Ectodermal cell (in vitro differentiated cells): ENCODE results near the gene CHD1L.
A peak's percentile ranks its signal among the peaks of the same experiment; 100 is the strongest.
"Not testable (repeated sequence)": the region's sequence is repeated elsewhere in the genome, so short reads cannot be mapped to it uniquely, and the experiment has no call there.

ENCODE experiments used
- H3K27ac ChIP-seq: 2 replicates; pipeline ENCODE4 v1.7.0; 2013; ENCODE audit warnings: mild to moderate bottlenecking, low read depth, low read length; ENCODE audit not compliant: insufficient read depth, poor library complexity, severe bottlenecking
- H3K27me3 ChIP-seq: 2 replicates; pipeline ENCODE4 v1.7.0; 2013; ENCODE audit warnings: mild to moderate bottlenecking, low read length; ENCODE audit not compliant: insufficient read depth, control insufficient read depth, poor library complexity, severe bottlenecking
- H3K36me3 ChIP-seq: one replicate; pipeline ENCODE4 v1.7.0; 2013; ENCODE audit warnings: low read length; ENCODE audit not compliant: control insufficient read depth, insufficient read depth
- H3K4me1 ChIP-seq: one replicate; pipeline ENCODE4 v1.7.0; 2013; ENCODE audit warnings: low read length; ENCODE audit not compliant: control insufficient read depth, insufficient read depth
- H3K4me3 ChIP-seq: 2 replicates; pipeline ENCODE4 v1.7.0; 2013; ENCODE audit warnings: low read depth, low read length, control low read depth; ENCODE audit not compliant: insufficient read depth
- H3K9me3 ChIP-seq: 2 replicates; pipeline ENCODE4 v1.7.0; 2013; ENCODE audit warnings: mild to moderate bottlenecking, low read length, moderate library complexity; ENCODE audit not compliant: control insufficient read depth
- WGBS, 2 experiments: methylation state at CpG; one replicate each; pipeline ENCODE4 v1.1.7; 2013; ENCODE audit warnings: missing lambda C conversion rate in 2 of 2; 5-methylcytosine and 5-hydroxymethylcytosine counted together

The CHD1L gene

GRCh38 chr1:147231032-147231431 lies 11.5 kb upstream of the CHD1L start:
- not testable (repeated sequence) for H3K4me1 ChIP-seq, H3K27ac ChIP-seq, H3K27me3 ChIP-seq, H3K36me3 ChIP-seq, H3K4me3 ChIP-seq, H3K9me3 ChIP-seq
- 95 to 100% methylated on average over 2 to 5 of the region's 5 CpGs for WGBS, 2 experiments

- WGBS, 2 experiments: 95% methylated on average over 5 to 6 of the region's 8 CpGs
- not testable (repeated sequence) for H3K4me3 ChIP-seq, H3K36me3 ChIP-seq, H3K4me1 ChIP-seq, H3K27me3 ChIP-seq, H3K27ac ChIP-seq, H3K9me3 ChIP-seq
Measured at GRCh38 chr1:147233903-147234302, 8.6 kb upstream of the CHD1L start.

GRCh38 chr1:147235822-147236221 lies 6.7 kb upstream of the CHD1L start:
- Histone ChIP-seq H3K27ac (no peak overlapping the region), H3K36me3 (no peaks in the 10 kb centered on the region), H3K9me3 (peaks cover 2% of the 10 kb centered on the region), H3K4me3 (no peak overlapping the region), H3K27me3 (no peaks in the 10 kb centered on the region), H3K4me1 (no peaks in the 10 kb centered on the region)
- WGBS, 2 experiments: 91 to 96% methylated on average over 1 of the region's 1 CpG

GRCh38 chr1:147236448-147236847 lies 6.0 kb upstream of the CHD1L start:
- Histone ChIP-seq H3K4me3 (no peak overlapping the region), H3K27ac (no peak overlapping the region), H3K4me1 (no peaks in the 10 kb centered on the region), H3K36me3 (no peaks in the 10 kb centered on the region), H3K9me3 (peaks cover 2% of the 10 kb centered on the region), H3K27me3 (no peaks in the 10 kb centered on the region)
- WGBS, 2 experiments: 90 to 93% methylated on average over 2 of the region's 2 CpGs

DNA sequence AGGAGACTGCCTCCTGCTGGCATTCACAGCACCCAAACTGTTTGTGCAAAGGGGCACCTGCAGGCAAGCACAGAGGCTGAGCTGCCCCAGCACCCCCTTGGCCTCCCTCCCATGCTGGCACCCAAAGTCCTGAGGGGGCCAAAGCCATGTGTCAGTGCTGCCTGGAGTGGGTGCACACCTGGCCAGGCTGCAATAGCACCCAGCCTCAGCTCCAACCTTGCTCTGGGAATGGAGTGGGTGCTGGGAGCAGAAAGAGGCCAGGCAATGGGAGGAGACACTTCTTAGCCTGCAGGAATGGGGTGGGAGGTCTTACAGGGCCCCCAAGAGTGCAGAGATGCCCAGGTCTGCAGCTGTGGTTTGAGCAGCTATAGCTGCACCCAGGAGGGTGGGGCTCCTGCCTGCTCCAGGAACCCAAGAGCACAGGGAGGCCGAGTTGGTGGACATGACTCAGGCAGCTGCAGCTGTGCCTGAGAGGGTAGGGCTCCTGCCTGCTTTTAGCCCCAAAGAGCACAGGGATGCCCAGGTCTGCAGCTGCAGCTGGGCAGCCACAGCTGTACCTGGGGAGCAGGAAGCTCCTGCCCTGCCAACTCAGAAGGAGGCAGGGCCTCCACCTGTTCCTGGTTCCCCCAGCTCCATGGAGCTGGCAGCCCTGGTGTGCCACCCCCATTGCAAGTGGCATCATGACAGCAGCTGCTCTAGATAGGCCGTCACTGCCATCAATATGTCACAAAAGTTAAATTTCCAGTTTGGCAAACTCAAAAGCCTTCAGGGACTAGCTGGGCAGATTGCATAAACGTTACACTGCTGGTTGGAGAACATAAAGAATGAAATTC lies 5.3 kb upstream of the CHD1L start:
- Histone ChIP-seq H3K4me3 (no peak overlapping the region), H3K27me3 (peaks cover 7% of the 10 kb centered on the region), H3K9me3 (peaks cover 2% of the 10 kb centered on the region), H3K27ac (no peak overlapping the region), H3K36me3 (no peaks in the 10 kb centered on the region), H3K4me1 (no peaks in the 10 kb centered on the region)
- WGBS, 2 experiments: 90 to 93% methylated on average over 3 of the region's 3 CpGs

- 89 to 90% methylated on average over 3 of the region's 3 CpGs for WGBS, 2 experiments
- Histone ChIP-seq H3K4me3 (no peak overlapping the region), H3K27me3 (peaks cover 7% of the 10 kb centered on the region), H3K36me3 (no peaks in the 10 kb centered on the region), H3K9me3 (peaks cover 2% of the 10 kb centered on the region), H3K4me1 (no peaks in the 10 kb centered on the region), H3K27ac (no peak overlapping the region)
Measured at GRCh38 chr1:147238053-147238902, 4.2 kb upstream of the CHD1L start.

- H3K4me3 ChIP-seq: no peak overlapping the region
- H3K4me1 ChIP-seq: no peaks in the 10 kb centered on the region
- peaks cover 2% of the 10 kb centered on the region for H3K9me3 ChIP-seq
- WGBS, 2 experiments: 90 to 96% methylated on average over 11 of the region's 11 CpGs
- no peak overlapping the region for H3K27ac ChIP-seq
- peaks cover 7% of the 10 kb centered on the region for H3K27me3 ChIP-seq
- H3K36me3 ChIP-seq: no peaks in the 10 kb centered on the region
Measured at GRCh38 chr1:147238925-147239820, 3.3 kb upstream of the CHD1L start.

GRCh38 chr1:147240131-147240721 lies 2.3 kb upstream of the CHD1L start:
- not testable (repeated sequence) for H3K36me3 ChIP-seq, H3K4me3 ChIP-seq, H3K27ac ChIP-seq, H3K4me1 ChIP-seq, H3K27me3 ChIP-seq, H3K9me3 ChIP-seq
- 79 to 84% methylated on average over 3 to 5 of the region's 5 CpGs for WGBS, 2 experiments

- Histone ChIP-seq H3K36me3 (no peaks in the 10 kb centered on the region), H3K4me1 (peaks cover under 1% of the 10 kb centered on the region), H3K4me3 (peak overlapping the region; percentile 97), H3K9me3 (no peaks in the 10 kb centered on the region), H3K27me3 (peaks cover 7% of the 10 kb centered on the region), H3K27ac (no peak overlapping the region)
- WGBS, 2 experiments: 64 to 69% methylated on average over 9 of the region's 9 CpGs
Measured at GRCh38 chr1:147241934-147242448, 493 bp upstream of the CHD1L start.
